Left ventricle myocardium inferior (tissue), 1 donor: ENCODE data around the gene ETS2. TPM values are rescaled to one million over a fixed set of nuclear protein-coding genes. Genes with fewer than 3 reads are reported as not detected.
"Not testable (repeated sequence)": the region's sequence is repeated elsewhere in the genome, so short reads cannot be mapped to it uniquely, and the experiment has no call there.

Experiments used
- DNase-seq: peaks from one replicate; pipeline ENCODE4 v3.0.0-alpha.2; 2020
- H3K27ac ChIP-seq: fragments of 200-600 bp; replicated peaks from 2 replicates; pipeline ENCODE4 v1.8.0; 2021
- H3K27me3 ChIP-seq: fragments of 200-600 bp; 2 replicates; pipeline ENCODE4 v1.8.0; 2021; ENCODE audit warnings: low read depth
- H3K36me3 ChIP-seq: fragments of 200-600 bp; 2 replicates; pipeline ENCODE4 v1.8.0; 2021
- H3K4me1 ChIP-seq: fragments of 200-600 bp; 2 replicates; pipeline ENCODE4 v1.8.0; 2021
- H3K4me3 ChIP-seq: fragments of 200-600 bp; 2 replicates; pipeline ENCODE4 v1.8.0; 2021; ENCODE audit warnings: mild to moderate bottlenecking, moderate library complexity
- H3K9me3 ChIP-seq: fragments of 200-600 bp; replicated peaks from 2 replicates; pipeline ENCODE4 v1.8.0; 2021
- intact Hi-C: fragments of 100-400 bp; cut with micrococcal nuclease; formaldehyde crosslinking; loops from one replicate; pipeline ENCODE4 v1.11.0; 2022
- total RNA-seq: library from RNA; stranded (reverse); fragmentation: NEBNext Ultra II Directional; extraction: Animal tissue kit (Norgen Biotek cat#: 25700); gene quantifications from one replicate; pipeline ENCODE4 v1.2.1, GENCODE V29; 2021
- TF ChIP-seq, protein P1 (sequence below): fragments of 200-600 bp; IDR thresholded peaks from 2 replicates; pipeline ENCODE4 v1.8.0; 2021; ENCODE audit warnings: antibody characterized with exemption, mild to moderate bottlenecking, borderline replicate concordance
- donor health status: DM: no; HTN: yes; CAD: no; lungs with severe emphysema.

ETS2 gene
- total RNA-seq, 1 donor from 2014 or later, result 40.9 TPM

DNA sequence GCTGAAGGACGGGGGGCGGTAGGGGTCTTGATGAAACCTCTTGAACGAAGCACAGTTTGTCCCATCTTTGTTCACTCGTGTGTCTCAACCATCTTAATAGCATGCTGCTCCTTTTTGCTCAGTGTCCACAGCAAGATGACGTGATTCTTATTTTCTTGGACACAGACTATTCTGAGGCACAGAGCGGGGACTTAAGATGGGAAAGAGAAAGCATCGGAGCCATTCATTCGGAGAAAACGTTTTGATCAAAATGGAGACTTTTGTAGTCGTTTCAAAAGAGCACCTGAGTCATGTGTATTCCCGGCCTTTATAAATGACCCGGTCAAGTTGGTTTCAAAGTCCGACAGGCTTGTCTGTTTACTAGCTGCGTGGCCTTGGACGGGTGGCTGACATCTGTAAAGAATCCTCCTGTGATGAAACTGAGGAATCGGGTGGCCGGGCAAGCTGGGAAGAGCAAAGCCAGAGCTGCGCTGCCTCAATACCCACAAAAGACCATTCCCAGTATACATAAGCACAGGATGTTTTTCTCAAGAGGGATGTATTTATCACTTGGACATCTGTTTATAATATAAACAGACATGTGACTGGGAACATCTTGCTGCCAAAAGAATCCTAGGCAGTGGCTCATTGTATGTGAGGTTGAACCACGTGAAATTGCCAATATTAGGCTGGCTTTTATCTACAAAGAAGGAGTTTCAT lies 18.5 kb downstream of the ETS2 start:
- peaks cover 61% of the 10 kb centered on the region for H3K36me3 ChIP-seq
- H3K9me3 ChIP-seq, result peaks cover 12% of the 10 kb centered on the region
- H3K27ac ChIP-seq, result peak overlapping the region; percentile 78
- H3K4me1 ChIP-seq, result peaks cover 62% of the 10 kb centered on the region
- intact Hi-C loops, result no loop called here
- TF ChIP-seq, protein P1, sequence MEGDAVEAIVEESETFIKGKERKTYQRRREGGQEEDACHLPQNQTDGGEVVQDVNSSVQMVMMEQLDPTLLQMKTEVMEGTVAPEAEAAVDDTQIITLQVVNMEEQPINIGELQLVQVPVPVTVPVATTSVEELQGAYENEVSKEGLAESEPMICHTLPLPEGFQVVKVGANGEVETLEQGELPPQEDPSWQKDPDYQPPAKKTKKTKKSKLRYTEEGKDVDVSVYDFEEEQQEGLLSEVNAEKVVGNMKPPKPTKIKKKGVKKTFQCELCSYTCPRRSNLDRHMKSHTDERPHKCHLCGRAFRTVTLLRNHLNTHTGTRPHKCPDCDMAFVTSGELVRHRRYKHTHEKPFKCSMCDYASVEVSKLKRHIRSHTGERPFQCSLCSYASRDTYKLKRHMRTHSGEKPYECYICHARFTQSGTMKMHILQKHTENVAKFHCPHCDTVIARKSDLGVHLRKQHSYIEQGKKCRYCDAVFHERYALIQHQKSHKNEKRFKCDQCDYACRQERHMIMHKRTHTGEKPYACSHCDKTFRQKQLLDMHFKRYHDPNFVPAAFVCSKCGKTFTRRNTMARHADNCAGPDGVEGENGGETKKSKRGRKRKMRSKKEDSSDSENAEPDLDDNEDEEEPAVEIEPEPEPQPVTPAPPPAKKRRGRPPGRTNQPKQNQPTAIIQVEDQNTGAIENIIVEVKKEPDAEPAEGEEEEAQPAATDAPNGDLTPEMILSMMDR, result no peak
- no peaks in the 10 kb centered on the region for H3K27me3 ChIP-seq
- H3K4me3 ChIP-seq, result peak overlapping the region; percentile 31
- DNase-seq, result no peak

DNA sequence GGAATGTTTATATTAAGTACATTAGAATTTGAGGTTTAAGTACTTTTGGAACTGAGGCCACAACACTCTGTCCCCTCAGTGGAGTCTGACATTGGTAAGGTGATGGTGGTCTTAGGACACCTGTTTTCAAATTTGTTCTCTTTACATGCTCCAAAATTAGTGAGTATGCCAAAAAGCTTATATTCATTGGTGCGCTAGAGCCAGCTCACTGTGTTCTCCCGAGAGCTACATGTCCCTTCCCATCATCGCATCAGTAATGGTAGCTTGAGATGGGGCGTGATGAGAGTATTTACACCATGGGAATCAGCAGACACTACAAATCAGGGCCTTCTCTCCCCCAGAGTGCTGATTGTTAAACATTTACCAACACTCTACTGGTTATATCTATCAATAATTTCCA lies 19.5 kb downstream of the ETS2 start:
- Histone ChIP-seq H3K27ac (peak overlapping the region; percentile 78), H3K9me3 (peaks cover 12% of the 10 kb centered on the region), H3K27me3 (no peaks in the 10 kb centered on the region), H3K4me1 (peaks cover 52% of the 10 kb centered on the region), H3K4me3 (no peak overlapping the region), H3K36me3 (peaks cover 51% of the 10 kb centered on the region)
- TF ChIP-seq, protein P1, result no peak
- DNase-seq, result no peak
- intact Hi-C loops, result no loop called here

DNA sequence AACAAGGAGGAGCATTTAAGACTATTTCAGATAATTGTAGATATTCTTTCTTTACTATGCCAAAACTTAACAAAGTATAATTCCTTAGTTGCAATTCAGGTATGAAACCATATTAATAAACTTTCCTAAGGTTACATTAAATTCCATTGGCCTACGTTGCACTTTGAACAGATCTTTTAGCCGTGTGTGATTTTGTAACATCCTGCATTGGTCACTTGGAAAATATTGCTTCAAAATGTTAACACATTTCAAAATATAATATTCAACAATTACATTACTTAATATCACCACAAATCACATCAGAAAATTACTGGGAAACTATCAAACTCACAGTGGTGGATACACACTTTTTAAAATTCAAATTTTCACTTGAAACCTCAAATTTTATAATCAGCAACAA lies 20.2 kb downstream of the ETS2 start:
- Histone ChIP-seq H3K27me3 (no peaks in the 10 kb centered on the region), H3K9me3 (peaks cover 12% of the 10 kb centered on the region), H3K4me1 (peaks cover 49% of the 10 kb centered on the region), H3K27ac (no peak overlapping the region), H3K4me3 (no peak overlapping the region), H3K36me3 (peaks cover 44% of the 10 kb centered on the region)
- DNase-seq, result no peak
- TF ChIP-seq, protein P1, result no peak
- intact Hi-C loops, result no loop called here

DNA sequence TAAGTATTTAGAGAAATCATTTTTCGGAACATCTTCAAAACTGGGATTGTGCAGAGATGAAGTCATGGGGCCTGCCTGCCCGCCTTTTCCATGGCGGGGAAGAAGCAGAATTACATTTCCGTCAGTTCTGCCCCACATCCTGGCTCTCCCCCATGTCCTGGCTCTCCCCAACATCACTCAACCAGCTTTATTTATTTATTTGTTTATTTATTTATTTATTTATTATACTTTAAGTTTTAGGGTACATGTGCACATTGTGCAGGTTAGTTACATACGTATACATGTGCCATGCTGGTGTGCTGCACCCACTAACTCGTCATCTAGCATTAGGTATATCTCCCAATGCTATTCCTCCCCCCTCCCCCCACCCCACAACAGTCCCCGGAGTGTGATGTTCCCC lies 22.4 kb downstream of the ETS2 start:
- Histone ChIP-seq H3K4me1 (peaks cover 32% of the 10 kb centered on the region), H3K36me3 (peaks cover 22% of the 10 kb centered on the region), H3K9me3 (peaks cover 12% of the 10 kb centered on the region)
- intact Hi-C loops, DNase-seq, H3K27ac ChIP-seq, H3K4me3 ChIP-seq, H3K27me3 ChIP-seq: not testable (repeated sequence)

DNA sequence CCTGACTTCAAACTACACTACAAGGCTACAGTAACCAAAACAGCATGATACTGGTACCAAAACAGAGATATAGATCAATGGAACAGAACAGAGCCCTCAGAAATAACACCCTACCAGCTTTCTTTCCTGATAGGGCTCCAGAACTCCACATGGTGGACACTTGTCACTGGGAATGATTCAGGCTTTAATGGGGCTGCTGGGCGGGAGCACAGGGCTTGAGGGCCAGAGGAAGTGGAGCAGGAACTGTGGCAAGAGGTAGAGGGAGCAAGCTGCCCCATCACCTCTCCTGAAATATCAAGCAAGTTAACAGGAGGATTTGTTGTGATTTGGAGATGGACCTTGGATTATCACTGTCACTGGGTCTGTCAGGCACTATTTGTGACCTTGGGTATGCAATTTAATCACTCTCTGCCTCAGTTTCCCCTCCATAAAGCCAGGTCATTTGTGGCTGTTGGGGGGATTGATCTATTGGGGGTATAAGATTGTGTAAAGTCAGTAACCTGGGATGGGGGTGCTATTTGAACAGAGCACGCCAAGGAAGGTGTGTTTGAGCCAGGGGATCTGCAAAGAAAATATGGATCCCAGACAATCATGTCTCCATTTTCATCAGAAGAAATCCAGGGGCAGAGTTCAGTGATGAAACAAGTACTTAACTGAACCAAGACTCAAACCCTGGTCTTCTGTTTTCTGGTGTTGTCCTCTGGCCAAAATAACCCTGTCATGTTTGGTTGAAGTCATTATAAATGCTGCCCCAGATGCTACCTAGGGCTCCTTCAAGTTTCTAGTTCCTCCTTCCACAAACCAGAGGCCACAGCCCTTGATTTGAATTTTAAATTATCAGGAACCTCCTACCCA lies 25.2 kb downstream of the ETS2 start:
- H3K36me3 ChIP-seq, result no peaks in the 10 kb centered on the region
- H3K27me3 ChIP-seq, result no peaks in the 10 kb centered on the region
- TF ChIP-seq, protein P1, result no peak
- peaks cover 12% of the 10 kb centered on the region for H3K9me3 ChIP-seq
- H3K4me1 ChIP-seq, result peaks cover 9% of the 10 kb centered on the region
- DNase-seq, result no peak
- H3K27ac ChIP-seq, result peak overlapping the region; percentile 35
- intact Hi-C loops, result no loop called here
- H3K4me3 ChIP-seq, result no peak overlapping the region
